D721Med (cell line): ENCODE measurements around the gene ABHD14A.
A peak's percentile ranks its signal among the peaks of the same experiment; 100 is the strongest.

Source experiments
- DNase-seq: peaks from one replicate; pipeline ENCODE4 v3.0.0; 2011; ENCODE audit warnings: low spot score; ENCODE audit not compliant: insufficient read length
- FAIRE-seq: peaks from 2 replicates; lab custom pipeline; 2011; peaks lifted over from hg19 to GRCh38; lab: Jason Lieb, UNC
- CTCF ChIP-seq: IDR thresholded peaks from 2 replicates; pipeline ENCODE4 v1.5.1; 2012; ENCODE audit warnings: mild to moderate bottlenecking, control low read depth; ENCODE audit not compliant: insufficient read depth; ENCODE audit errors: missing control alignments

Gene ABHD14A

GRCh38 chr3:51932471-51933370 is 42.1 kb upstream of the ABHD14A start:
- TF ChIP-seq CTCF, result no peak
- FAIRE-seq (no peak), DNase-seq (no peak)

- DNase-seq (peak; percentile 10), FAIRE-seq (no peak)
- no peak for TF ChIP-seq CTCF
Measured at GRCh38 chr3:51933471-51934138, 41.3 kb upstream of the ABHD14A start.

- no peak for TF ChIP-seq CTCF
- FAIRE-seq (no peak), DNase-seq (no peak)
Measured at GRCh38 chr3:51934139-51934850, 40.6 kb upstream of the ABHD14A start.

- FAIRE-seq (no peak), DNase-seq (no peak)
- TF ChIP-seq CTCF, result no peak
Measured at GRCh38 chr3:51934991-51935885, 39.6 kb upstream of the ABHD14A start.

- TF ChIP-seq CTCF, result no peak
- DNase-seq, result peak; percentile 13
- FAIRE-seq, result no peak
Measured at GRCh38 chr3:51935886-51936755, 38.7 kb upstream of the ABHD14A start.

- no peak for DNase-seq
- FAIRE-seq, result no peak
Measured at GRCh38 chr3:51937014-51937413, 37.9 kb upstream of the ABHD14A start.

More at GRCh38 chr3:51937014-51937413, 37.9 kb upstream of the ABHD14A start:
- no peak for TF ChIP-seq CTCF
